Sigmoid colon (tissue), 4 donors: ENCODE data around the gene OPCML.

Experiments used
- POLR2A ChIP-seq, 2 donors: fragments of 450-650 bp; IDR thresholded peaks; one replicate each; pipeline ENCODE4 v1.6.1; 2016; ENCODE audit warnings: antibody characterized with exemption in 2 of 2, mild to moderate bottlenecking in 2 of 2, moderate library complexity in 2 of 2
- POLR2AphosphoS5 ChIP-seq, 4 donors: sonication (generic); formaldehyde crosslinking; IDR thresholded peaks; one replicate each; pipeline ENCODE4 v1.6.1; 2017; ENCODE audit warnings: antibody characterized with exemption in 4 of 4
- TF ChIP-seq, protein P1 (sequence below), 4 experiments: fragments of 450-650 bp in 3 of 4; fragments of 200-600 bp in 1 of 4; IDR thresholded peaks; one replicate each; pipeline ENCODE4 v1.5.1; 2016 to 2019; ENCODE audit warnings: antibody characterized with exemption in 4 of 4, mild to moderate bottlenecking in 3 of 4, moderate library complexity in 2 of 4

DNA sequence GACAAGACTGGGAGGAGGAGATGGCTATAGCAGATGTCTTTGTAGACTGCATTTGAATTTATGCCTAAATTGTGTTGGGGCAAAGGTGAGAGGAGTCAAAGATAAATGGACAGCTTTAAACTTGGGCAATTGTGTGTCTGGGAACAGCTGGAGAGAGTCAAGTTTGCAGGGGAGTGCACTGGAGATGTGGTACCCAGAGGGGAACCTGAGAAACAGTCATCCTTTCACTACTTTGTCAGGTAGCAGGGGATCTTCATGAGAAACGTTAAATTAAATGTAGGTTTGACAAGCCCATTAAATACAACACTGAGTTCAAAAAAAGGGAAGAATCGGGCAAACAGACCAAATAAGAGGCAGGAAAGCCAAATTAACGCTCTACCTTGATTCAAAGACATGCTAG lies 277.7 kb downstream of the OPCML start:
- TF ChIP-seq, protein P1, sequence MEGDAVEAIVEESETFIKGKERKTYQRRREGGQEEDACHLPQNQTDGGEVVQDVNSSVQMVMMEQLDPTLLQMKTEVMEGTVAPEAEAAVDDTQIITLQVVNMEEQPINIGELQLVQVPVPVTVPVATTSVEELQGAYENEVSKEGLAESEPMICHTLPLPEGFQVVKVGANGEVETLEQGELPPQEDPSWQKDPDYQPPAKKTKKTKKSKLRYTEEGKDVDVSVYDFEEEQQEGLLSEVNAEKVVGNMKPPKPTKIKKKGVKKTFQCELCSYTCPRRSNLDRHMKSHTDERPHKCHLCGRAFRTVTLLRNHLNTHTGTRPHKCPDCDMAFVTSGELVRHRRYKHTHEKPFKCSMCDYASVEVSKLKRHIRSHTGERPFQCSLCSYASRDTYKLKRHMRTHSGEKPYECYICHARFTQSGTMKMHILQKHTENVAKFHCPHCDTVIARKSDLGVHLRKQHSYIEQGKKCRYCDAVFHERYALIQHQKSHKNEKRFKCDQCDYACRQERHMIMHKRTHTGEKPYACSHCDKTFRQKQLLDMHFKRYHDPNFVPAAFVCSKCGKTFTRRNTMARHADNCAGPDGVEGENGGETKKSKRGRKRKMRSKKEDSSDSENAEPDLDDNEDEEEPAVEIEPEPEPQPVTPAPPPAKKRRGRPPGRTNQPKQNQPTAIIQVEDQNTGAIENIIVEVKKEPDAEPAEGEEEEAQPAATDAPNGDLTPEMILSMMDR (IDR thresholded peaks at IDR 0.05), result no peak
- no peak for TF ChIP-seq POLR2A (IDR thresholded peaks at IDR 0.05)
- TF ChIP-seq POLR2AphosphoS5 (IDR thresholded peaks at IDR 0.05), result no peak
